HCEC 1CT (cell line): ENCODE measurements around the gene SPECC1.
A peak's percentile ranks its signal among the peaks of the same experiment; 100 is the strongest.
"Not testable (repeated sequence)": the region's sequence is repeated elsewhere in the genome, so short reads cannot be mapped to it uniquely, and the experiment has no call there.

Experiments used
- DNase-seq: peaks from one replicate; pipeline ENCODE4 v3.0.0-alpha.2; 2017

SPECC1 gene

DNA sequence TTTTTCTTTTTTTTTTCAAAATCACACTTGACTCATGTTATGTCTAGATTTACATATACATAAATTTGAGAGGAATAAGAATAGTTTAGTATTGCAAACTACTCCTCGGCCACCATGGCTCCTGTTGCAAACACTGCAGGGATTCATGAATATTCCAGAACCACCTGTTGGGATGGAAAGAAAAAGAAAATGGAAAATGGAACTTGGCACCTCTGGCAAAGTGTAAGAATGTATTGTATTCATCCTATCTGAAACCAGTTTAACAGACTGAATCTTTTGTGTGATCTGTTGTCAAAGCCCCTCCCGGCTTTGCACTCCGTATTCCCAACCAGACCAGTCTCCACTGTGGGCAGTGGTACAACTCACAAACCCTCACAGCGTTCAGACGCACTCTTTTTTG is 124.4 kb downstream of the SPECC1 start:
- no peak for DNase-seq

DNA sequence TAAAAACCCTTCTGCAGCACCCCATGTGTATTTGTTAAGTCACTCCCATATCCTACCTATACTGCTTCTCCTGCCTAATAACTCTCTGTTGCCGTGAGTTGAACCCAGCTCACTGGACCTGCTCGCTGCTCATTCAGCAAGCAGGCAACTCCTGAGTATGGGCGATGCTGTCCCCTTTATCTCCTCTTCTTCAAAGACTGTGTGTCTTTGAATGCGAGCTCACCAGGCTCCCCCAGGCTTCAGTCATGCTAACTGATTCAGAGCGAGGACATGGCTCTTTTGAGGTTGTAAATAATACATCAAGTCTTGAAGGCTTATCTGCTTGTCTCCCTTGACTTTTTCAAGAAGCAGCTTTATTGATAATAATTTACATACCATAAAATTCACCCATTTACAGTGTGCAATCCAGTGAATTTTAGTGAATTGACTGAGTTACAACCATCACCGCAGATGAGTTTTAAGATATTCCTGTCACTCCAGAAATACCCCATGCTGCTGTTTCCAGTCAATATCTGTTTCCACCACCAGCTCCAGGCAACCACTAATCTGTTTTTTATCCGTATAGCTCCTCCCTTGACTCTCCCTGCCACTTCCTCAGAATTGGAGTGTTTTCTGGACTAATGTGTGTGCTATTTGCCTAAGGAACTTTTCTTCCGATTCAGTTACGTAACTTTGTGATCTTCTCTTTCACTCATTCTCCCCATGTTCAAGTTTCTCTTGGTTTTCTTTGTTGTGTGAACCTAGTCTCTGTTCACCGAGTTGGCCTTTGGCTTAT is 132.2 kb downstream of the SPECC1 start:
- no peak for DNase-seq

DNA sequence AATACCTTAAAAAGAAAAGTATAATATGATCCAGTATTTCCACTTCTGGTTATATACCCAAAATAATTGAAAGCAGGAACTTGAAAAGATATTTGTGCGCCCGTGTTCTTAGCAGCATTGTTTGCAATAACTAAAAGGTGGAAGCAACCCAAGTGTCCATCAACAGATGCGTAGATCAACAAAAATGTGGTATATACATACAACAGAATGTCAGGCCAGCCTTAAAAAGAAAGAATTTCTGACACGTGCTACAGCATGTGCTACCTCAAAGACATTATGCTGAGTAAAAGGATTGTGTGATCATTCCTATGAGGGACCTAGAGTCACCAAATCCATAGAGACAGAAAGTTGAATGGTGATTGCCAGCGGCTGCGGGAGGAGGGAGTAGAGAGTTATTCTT is 133.1 kb downstream of the SPECC1 start:
- no peak for DNase-seq

DNA sequence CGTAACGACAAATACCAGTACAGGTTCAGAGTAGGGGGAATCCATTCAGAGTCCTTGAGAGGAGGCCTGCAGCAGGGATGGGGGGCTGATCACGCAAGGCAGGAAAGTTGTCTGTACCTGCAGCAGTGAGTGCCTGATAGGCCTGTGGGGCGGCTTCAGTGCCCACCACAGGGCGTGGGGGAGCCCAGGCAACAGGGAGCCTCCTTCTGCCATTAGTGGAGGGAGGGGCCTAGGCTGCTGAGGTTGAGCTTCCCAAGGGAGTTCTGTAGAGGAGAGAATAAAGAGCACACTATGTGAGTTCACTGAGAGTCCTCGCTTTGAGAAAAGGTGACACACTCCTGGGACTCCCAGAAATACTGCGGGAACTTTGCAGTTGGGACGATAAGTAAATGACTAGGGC is 134.6 kb downstream of the SPECC1 start:
- DNase-seq = no peak

DNA sequence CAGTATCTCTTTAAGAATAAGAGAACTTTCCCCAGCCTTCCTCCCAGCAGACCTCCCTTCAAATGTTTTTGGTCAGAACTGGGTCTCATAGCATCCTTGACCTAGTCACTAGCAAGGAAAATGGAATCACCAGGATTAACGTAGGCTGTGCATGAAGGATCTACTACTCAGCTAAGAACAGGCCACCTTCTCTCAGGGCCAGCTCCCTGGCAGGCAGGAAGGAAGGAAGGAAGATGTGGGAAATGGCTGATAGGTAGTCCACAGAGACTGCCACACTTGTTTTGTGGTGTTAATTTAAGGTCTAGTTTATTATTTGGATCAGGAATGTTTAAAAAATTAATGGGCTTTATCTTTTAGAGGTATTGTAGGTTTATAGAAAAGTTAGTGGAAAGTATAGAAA is 136.4 kb downstream of the SPECC1 start:
- DNase-seq = no peak

DNA sequence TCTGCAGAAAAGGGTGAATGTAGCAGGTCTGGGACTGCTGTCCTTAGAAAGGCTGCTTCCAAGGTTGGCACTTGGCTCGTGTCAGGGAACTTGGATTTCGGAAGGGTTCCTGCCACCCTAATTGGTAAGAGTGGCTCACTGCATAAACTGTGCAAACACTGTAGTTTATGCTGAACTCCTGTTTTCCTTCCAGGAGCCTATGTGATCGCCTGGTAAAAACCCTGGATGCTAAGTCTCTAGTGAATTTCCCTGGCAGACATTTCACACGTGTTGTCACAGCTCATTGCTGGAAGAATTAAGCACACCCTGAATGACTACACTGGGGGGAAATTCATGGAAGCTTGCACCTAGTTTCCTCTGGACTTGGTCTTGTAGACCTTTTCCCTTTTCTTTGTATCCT is 140.1 kb downstream of the SPECC1 start:
- DNase-seq = no peak

DNA sequence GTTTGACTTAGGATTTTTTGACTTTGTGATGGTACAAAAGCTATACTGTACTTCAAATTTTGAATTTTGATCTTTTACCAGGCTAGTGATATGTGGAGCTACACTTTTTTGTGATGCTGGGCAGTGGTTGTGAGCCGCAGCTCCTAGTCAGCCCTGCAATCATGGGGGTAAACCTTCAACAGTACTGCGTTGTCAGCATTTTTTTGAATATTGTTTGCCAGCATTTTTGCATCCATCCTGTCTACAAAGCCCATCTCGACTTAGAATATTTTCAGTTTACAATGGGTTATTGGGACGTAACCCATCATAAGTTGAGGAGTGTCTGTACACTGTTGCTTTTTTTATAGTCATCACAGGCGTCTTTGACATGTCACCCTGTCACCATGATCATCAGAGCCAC is 142.0 kb downstream of the SPECC1 start:
- no peak for DNase-seq

DNA sequence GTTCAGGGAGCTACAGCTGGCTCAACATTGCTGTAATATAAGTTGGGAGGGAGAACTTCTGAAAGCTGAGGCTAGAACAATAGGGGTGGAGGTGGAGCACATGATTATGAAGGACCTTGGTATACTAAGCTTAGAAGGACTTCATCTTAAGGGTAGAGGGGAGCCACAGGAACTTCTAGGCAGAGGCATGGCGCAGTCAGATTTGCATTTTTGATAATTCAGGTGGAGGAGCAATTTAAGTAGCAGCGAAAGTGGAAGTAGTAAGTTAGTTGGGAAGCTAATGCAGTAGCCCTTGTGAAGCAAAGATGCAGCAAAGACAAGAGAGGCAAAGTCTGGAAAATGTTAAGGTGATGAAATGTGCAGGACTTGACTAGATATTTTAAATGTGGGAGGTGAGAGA is 144.1 kb downstream of the SPECC1 start:
- no peak for DNase-seq

DNA sequence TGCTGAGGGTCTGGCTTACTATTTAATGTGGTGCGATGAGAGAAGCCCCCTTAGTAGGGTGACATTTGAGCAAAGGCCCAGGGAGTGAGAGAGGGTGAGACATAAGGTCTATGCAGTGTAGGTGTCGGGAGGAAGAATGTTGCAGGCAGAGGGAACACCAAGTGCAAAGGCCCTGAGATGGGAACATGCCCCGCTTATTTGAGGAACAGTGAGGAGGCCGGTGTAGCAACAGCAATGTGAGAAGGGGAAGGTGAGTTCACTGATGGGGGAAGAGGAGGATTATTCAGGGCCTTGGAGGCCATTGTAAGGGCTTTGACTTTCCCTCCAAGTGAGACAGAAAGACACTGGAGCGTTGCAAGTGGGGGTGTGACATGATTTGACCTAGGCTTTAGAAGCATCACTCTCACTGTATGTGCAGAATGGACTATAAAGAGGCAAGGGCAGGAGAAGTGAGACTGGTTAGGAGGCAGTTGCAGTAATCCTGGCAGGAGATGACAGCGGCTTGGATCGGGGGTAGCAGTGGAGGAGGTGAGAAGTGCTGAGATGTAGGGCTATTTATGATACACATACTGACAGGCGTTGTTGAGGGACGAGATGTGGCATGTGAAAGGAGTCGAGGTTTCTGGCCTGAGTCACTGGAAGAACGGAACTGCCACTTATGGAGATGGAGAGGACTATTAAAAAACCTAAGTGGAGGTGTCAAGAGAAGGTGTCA is 145.3 kb downstream of the SPECC1 start:
- DNase-seq = no peak

DNA sequence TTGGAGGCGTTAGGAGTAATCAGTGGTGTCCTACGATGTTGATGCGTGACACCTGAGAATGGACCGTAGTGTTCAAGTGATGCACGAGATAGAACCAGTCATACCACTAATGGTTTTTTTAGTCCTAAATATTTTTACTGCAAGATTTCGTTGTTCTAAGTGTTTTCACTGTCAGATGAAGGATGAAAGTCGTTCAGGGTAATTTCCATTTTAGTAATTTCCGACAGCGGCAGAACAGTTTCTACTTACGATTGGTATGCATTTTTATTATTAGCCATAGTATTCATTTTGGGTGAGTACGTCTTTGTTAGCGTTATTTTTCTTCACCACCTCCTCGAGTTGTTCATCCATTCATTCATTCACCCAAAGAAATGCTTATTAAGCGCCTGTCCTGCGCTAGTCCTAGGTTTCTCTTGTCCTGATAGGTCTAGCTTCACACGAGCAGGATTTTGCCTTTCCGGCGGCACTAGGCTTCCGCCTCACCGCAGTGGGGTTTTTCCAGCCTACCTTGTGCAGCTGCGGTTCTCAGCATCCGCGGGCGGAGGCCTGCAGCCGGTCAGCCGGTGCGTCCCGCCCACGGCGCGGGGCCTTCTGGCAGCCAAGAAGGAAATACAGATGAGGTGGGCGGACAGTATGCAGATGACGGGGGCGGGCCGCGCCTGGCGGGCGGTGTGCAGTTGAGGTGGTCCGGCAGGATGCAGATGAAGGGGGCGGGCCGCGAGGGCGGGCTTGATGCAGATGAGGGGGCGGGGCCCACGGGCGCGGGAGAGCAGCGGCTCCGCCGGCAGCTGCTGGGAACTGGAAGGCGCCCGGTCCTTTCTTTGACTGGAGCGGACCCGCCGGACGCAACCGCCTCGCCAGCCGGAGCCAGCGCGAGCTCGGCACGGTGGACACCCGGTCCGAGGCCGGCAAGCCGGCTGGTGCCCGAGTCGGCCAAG is 146.4 kb downstream of the SPECC1 start:
- DNase-seq = peak; percentile 25

DNA sequence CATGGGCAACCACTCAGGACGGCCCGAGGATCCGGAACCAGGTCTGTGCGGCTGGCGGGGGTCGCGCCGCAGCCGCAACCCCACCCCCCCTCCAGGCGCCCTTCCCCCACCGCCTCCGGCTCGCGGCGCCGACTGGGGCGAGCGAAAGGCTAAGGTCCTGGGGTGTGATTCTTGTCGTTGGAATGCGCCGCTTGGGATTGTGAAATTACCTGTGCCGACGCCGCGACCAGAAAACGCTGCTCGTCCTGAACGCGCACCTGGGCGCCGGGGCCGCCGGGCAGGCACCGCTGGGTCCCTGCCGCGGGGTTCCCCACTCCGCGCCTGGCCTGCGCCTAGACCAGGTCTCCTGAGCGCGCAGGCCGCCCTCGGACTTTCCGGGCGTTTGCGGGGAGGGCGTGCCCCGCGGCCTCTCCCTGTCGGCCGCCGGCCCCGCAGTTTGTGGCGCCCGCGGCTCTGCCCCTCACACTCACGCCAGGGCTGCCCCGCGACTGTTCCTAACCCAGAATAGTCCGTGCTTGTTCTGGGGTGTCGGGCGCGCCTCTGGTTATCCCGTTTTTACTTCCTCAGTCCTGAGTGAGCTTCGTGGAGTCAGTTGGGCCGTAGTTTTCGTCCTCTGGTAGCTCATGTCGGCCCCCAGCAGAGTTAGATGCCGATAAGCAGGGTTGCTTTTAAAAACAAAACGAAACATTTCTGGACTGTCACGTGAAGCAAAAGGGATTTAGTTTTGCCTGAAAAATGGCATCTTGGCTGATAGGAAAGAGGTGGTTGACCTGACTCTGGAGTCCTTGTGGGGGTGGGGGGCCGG is 147.2 kb downstream of the SPECC1 start:
- no peak for DNase-seq

DNA sequence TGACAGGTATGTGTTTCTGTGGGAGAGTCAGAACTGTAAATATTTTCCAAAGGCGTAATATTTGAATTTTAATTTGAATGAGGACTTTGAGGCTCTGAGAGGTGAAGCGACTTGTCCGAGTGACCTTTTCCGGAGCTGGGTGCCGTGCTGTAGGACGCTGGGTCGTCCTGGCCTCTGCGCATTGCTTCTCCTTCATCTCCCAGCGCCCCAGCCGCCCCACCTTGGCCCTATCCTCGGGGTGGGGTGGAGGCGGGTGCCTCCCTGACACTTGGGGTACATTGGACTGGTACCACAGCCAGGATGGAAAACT is 147.8 kb downstream of the SPECC1 start:
- no peak for DNase-seq

DNA sequence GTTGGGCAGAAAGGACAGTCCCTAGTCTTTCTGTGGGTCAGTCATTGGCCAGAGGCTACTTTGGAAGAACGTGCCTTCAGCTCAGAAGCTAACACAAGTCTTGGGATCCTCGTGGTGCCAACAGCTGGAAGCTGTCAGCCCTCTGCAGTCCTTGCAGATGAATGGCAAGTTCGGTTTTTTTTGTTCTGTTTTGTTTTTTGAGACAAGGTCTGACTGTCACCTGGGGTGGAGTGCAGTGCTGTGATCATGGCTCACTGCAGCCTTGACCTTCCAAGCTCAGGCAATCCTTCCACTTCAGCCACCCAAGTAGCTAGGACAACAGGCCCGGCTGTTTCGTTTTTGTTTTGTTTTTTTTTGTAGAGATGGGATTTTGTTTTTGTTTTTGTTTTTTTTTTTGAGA is 149.4 kb downstream of the SPECC1 start:
- DNase-seq = no peak

DNA sequence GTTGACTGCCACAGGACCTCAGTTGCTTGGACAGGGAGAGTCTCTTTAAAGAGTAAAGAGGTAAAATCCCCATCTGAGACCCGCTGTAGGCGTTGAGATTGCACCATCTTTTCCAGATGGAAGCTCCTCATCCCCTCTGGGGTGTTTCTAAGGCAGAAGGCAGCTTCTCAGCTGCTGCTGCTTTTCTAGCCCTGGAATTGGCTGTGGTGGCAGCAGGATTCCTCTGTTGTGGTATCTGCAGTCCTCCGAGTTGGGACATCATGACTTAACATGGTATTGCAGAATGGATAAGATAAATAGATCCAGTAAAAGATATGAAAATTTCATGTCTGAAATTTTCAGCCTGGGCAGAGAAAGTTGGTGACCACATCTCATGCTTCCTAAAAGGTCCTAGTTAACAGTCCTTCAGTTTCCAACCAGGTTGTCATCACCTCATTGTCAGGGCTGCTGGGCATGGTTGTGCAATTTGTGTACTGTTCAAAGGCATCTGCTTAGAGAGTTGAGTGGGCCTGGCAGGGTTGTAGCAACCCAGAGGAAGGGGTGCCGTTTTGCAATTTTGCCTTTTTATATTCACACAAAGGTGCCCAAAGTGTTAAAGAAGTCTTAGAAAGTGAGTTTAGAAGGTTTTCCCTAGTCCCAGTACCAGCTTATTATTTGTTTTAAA is 150.4 kb downstream of the SPECC1 start:
- DNase-seq = no peak

DNA sequence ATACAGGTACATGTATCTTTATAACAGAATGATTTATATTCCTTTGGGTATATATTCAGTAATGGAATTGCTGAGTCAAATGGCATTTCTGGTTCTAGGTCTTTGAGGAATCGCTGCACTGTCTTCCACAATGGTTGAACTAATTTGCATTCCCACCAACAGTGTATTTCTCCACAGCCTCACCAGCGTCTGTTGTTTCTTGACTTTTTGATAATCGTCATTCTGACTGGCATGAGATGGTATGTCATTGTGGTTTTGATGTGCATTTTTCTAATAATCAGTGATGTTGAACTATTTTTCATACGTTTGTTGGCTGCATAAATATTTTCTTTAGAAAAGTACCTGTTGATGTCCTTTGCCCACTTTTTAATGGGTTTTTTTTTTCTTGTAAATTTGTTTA is 156.4 kb downstream of the SPECC1 start:
- not testable (repeated sequence) for DNase-seq

DNA sequence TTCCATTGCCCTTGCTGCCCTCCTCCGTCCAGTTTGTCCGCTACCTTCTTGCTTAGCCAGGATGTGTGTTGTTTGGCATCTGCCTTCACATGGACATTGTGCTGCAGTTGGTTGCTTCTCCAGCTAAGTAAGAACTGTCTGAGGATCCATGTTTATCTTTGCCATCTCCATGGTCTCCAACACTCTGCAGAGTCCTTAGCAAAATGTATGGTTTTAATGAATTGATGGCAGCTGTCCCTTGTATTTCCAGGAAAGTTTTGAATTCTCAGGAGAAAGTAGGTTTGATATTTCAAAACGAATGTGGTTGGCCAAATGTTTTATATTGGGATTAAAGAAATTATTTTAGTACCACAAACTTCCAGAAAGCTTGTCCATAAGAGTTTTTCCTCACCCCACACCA is 160.9 kb downstream of the SPECC1 start:
- no peak for DNase-seq

DNA sequence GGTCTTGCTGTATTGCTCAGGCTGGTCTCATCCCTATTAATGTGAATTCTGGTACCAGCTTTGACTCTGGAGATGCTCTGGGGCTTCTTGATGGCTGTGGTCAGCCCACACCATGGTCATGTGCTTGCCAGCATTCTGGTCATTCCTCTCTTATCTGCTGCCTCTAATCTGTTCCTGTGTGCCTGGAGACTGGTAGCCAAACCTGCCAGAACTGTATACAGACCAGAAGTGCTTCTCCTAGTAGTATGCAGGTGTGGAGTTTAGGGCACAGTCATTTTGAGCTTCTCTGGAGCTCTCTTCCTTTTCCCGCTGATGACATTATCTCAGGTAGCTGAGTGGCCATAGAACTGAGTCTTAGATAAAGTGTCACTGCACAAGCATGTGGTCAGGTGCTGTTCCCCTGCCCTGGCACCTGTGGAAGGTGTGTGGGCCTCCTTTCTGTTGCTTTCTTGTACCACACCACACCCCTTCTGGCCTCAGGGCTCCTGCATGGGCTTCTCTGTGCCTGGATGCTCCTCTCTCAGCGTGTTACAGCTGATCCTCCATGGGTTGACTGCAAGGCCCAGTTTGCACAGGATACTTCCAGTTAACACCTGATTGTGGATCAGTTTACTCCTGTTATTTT is 162.7 kb downstream of the SPECC1 start:
- no peak for DNase-seq

DNA sequence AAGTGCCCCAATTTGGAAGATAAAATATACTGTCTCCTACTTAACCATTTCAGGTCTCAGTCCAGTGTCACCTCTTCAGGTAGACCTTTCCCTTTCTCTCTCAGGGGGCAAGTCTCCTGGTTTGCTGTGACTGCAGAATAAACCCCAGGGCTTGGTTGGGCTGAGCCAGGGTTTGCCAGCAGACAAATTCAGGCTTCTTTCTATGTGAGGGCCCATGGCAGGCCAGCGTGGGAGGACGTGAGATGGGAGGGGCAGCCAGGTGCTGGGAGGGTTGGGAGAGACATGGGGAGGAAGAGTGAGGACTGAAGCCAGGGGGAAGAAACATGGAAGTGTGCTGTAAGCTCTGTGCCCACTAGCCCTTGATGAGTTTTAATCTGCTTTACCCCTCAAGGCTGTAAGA is 163.2 kb downstream of the SPECC1 start:
- no peak for DNase-seq

DNA sequence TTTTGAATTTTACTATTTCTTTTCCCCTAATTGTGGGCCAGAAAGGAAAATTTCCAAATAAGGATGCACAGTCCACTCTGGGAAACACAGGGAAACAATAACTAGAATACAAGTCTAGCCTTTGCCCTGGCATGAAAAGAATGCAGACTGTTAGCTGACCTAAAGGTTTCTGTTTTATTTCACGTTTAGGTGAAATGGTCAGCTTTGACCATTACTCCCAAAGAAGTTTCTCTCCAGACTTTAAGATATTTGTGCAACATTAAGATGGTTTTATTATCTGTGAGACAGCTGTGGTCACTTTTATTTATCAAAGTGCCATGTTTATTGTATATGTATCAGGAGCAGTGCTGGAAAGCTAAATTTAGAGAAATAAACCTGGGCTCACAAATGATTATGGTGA is 163.9 kb downstream of the SPECC1 start:
- DNase-seq = no peak

DNA sequence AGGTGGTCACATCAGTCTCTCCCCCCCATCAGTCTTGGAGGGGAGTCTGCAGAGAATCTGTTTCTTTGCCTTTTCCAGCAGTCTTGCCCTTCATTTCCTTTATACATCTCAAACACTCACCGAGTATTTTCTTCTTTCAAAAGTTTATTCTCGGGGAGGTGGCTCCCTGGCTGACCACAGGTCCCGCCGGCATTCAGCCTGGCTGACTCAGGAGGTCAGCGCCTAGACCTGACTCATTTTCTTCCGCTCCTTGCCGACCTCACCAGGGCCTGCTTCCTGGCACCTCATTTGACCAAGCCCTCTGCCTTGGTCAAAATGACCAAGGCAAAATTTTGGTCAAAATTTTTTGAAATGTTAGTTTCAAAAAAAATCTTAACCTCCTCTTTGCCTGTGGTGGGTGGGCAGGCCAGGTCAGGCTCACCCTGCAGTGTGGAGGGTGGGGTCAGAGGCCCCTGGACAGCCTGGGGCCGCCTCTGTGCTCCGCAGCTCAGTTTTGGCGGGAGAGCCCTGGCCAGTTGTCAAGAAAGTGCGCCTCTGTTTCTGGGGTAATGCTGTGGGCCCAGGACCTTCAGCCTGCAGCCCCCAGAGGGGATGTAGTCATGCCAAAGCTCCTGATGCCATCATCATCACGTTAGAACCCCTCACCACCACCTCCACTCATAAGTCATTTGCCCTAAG is 165.6 kb downstream of the SPECC1 start:
- no peak for DNase-seq

DNA sequence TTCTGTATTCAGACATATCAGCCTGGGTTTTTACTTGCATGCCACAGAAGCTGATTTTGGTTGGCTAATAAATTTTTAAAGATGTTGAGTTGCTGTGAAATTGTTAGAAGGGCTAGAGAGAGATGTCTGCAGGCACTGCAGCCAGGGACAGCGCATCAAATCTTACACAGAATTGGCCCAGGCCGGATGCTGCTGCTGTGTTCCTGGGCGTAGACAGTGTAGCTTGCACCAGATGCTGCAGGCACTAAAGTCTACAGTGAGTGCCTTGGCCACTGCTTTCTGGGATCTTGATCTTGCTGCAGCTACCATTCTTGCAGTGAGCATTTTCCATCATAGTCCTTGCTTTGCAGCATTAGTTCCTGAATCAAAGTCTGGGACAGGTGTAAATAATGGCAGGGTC is 169.9 kb downstream of the SPECC1 start:
- DNase-seq = no peak
